HL-60 (cell line): ENCODE measurements around the gene TIMP2.

ENCODE experiments used
- CTCF ChIP-seq: IDR thresholded peaks from one replicate; pipeline ENCODE4 v1.5.1; 2011; ENCODE audit warnings: low read length, control low read depth, inconsistent platforms; ENCODE audit not compliant: insufficient read depth
- GABPA ChIP-seq: IDR thresholded peaks from 2 replicates; pipeline ENCODE4 v1.6.1; 2012; ENCODE audit warnings: low read depth
- POLR2AphosphoS5 ChIP-seq: IDR thresholded peaks from 2 replicates; pipeline ENCODE4 v1.6.1; 2012; ENCODE audit warnings: low read depth
- REST ChIP-seq: IDR thresholded peaks from 2 replicates; pipeline ENCODE4 v1.6.1; 2012; ENCODE audit warnings: low read depth; ENCODE audit not compliant: insufficient replicate concordance

GRCh38 chr17:78812855-78813254, 112.3 kb downstream of the TIMP2 start:
- TF ChIP-seq GABPA (no peak), CTCF (no peak), POLR2AphosphoS5 (no peak), REST (no peak)
